ENCODE measurements around the gene PHF12.

PHF12 gene

DNA sequence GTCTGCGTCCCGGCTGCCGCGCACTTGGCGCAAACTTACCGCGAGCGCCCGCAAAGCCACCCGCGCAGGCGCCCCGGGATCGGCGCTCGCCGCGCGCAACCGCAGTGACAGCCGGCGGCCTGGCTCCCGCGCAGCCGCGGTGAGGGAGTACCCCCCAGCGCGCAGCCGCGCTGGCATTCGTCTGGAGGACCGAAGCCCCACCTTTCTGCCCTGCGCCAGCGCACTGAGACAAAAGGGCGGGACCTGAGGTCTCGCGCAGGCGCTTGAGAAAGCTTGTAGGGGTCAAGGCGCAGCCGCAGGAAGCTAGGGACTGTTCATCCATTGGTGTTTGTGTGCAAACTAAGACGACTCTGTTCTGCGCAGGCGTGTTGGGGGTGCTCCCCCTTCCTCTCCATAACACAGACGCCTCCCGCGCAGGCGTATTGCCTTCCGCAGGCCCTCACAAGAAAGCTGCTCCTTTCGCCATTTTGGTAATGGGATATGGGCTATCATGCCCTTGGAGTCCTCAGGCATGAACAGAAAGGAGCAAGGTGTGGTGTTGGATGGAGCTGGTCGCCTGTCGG, at the start of gene PHF12:
Gene PHF12, minus strand, starts transcription at position 91 of the 563 bp plus-strand sequence. CDS start 558 bp downstream, outside the sequence.
- DNase-seq = peak; percentile 99

GRCh38 chr17:29000973-29001372, 49.7 kb upstream of the PHF12 start:
- no peak for DNase-seq

DNA sequence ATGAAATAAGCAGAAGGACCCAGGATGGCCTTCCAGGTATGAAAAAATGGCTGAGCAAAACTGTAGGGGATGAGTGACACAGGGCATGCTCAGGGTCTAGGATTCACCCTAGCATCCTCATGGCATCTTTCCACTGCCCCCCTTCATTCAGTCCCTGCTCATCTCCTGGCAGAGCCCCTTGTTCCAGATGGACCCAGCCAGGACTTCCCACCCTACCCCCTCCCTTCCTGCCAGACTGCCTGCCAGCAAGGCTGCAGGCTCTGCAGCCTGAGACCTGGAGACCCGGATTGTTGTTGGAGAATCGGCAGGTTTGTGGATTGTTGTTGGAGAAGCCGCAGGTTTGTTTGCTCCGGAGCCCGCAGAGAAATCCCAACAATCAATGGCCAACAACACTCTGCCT, 47.9 kb upstream of the PHF12 start:
- no peak for DNase-seq

DNA sequence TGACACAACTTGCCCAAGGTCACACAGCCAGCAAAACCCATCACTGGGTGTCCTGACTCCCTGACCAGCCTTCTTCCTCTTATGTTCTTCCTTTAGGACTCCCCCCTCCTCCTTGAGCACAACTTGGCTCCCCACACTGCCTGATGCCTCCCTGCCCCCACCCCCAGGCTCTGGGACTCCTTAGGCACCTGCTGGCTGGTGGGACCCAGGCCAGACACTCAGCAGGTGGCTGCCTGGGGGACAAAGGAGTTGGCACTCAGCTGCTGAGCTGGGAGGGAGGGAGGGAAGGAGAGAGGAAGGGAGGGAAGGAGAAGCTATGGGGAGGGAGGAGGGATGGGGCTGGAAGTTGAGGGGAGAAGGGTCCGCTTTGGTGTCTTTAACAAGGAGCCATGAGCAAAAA, 46.5 kb upstream of the PHF12 start:
- DNase-seq = no peak

DNA sequence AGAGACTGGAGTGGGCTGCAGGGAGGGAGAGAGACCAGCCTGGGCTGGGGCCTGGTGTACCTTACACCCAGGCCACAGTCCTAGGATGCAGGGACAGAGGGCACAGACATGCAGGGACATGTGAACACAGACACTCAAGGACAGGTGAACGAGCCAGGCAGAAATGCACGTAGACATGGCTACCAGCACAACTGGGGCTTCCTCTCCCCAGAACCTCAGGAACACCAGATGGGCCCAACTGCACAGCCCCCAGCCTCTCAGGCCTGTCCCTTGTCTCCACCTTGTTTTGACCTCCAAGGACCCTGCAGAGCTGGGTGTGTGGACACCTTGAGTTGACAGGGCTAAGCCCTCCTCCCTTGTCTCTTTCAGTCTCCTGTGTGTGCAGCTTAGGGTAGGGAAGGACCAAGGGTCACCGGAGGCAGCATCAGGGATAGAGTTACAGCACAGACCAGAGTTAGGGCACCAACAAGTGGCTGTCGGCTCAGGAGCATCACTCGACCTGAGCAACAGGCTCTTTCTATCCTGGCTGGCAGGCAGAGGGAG, 45.3 kb upstream of the PHF12 start:
- DNase-seq = no peak

DNA sequence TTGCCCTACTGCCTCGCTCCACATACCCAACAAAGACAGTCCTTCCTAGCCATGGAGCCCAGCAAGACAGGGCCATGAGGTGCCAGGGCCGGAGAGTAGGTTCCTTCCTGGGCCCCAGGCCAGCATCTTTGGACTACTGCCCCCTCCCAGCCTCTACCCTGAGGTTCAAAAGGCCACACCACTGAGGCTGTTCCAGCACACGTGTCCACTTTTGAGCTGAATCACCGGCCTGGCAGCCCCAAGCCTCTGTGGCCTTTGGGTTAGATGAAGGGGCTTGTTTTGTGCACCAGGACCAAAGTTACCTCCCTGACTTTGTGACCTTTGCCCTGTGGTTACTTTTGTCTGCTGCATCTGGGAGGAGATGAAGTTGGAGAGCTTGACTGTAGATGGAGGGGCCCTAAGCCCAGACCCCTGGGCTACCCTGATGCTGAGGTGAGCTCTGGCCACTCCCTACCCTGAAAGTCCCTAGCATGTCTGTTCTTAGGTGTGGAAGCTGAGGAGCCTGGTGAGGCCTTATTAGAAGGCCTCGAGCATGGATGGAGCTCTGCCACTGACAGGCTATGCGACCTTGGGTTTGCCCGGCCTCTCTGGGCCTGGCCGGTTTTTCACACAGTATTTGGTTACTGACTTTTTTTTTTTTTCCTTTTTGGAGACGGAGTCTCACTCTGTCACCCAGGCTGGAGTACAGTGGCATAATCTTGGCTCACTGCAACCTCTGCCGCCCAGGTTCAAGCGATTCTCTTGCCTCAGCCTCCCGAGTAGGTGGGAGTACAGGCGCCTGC, 42.5 kb upstream of the PHF12 start:
- no peak for DNase-seq

- DNase-seq = no peak
Observed at GRCh38 chr17:28992625-28993600, 41.6 kb upstream of the PHF12 start.

DNA sequence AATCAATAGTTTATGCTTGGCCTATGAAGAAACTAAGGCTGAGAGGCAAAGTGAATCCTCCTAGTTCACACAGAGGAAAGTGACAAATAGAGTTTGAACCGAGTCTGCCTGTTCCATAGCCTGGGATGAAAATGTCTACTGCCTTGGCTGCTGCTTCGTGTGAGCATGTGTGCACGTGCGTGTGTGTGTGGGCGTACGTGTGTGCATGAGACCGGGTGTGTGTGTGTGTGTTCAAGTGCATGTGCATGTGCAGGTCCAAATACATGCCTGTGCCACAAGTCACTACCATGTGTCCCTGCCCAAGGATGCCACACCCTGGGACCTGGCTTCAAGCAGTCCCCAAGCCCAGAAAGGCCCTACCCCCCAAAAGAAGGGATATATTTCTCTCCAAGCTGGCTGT, 40.9 kb upstream of the PHF12 start:
- no peak for DNase-seq

- DNase-seq = no peak
Observed at GRCh38 chr17:28991779-28992178, 40.5 kb upstream of the PHF12 start.

- DNase-seq = no peak
Observed at GRCh38 chr17:28989028-28989427, 37.7 kb upstream of the PHF12 start.

- DNase-seq = no peak
Observed at GRCh38 chr17:28988475-28988874, 37.2 kb upstream of the PHF12 start.

DNA sequence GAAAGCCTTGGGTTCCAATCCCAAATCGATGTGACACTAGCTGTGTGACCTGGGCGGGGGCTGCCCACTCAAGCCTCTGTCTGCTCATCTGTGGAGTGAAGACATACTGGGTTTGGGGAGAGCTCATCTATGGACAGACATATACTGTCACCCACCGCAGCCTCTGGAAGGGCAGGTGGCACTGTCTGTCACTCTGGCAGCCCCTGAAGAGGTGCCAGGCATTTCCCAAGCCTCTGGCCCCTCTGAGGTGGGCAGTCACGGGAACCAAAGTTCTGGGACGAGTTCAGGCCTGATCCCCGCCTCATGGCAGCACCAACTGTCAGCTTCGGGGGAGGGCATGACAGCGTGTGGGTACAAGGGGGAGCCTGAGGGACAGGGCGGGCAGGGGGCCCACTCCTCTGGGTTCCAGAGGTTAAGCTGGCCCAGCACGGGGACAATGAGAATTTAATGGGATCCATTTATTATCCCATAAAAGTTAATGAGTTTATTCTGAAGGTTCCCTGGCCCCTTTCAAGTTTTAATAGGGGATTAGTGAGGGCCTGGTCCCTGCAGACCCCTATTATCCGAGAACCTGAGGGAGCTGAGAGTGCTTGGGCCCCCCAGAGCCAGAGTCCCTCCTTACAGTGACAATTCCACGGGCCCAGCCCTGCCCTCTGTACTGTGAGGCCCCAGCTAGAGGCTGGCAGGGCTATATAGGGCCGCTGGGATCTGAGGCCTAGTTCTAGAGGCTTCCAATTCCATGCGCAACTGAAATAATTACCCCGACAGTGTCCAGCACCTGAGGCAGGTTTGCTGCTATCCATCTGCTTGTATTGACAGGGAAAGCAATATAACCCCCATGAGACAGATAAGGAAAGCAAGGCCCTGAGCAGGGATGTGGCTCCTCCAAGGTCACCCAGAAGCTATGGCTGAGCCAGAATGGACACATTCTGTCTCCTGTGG, 35.7 kb upstream of the PHF12 start:
- DNase-seq = no peak

GRCh38 chr17:28985950-28986713, 34.8 kb upstream of the PHF12 start:
- no peak for DNase-seq

GRCh38 chr17:28983286-28984230, 32.2 kb upstream of the PHF12 start:
- DNase-seq = no peak

DNA sequence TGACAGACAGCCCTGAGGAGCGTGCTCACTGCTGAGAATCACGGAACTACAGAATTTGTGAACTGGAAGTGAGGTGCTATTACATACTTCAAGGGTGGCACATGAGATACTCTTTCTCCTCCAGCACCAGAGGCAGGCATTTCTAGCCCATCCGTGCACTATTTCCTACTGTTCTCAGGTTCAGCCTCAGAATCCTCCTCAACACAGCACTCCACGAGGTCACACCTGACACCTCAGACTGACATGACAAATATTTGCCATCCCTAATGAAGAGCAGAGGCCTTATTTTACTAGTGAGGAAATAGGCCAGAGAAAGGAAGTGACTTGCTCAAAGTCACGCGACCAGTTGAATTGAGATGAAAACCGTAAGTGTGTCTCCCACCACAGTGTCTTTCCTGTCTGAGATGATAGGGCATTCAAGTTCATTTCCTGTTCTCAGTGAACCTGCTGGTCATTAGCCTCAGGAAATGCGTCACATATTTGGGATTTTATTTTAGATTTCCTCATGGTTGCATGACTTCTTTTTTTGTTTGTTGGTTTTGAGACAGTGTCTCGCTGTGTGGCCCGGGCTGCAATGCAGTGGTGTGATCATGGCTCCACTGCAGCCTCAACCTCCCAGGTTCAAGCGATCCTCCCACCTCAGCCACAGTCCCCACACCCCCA, 30.9 kb upstream of the PHF12 start:
- peak; percentile 35 for DNase-seq

DNA sequence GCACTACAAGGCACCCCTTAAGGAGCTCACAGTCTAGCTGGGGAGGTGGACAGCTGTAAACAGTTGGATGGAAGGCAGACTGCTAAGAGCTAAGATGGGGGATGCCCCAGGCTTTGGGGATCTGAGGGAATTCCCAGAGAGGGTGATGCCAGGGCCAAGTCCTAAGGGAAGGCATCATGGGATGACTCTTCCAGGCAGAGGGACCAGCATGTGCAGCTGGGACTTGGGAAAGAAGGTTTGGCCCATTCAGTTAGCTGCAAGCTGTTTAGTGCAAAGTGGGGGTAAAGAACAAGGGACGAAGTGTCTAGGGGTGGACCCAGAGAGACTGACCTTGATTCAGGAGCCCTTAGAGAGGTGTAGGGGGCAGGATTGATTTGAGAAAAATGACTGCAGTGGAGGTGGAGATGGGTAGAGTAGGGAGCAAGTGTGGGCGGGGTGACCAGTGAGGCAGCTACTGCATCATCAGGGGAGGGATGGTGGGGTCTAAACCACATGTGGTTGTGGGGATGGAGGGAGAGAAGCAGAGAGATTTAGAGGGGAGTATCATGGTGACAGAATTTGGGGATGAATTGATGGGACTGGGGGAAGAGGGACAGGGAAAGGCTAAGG, 27.1 kb upstream of the PHF12 start:
- no peak for DNase-seq

GRCh38 chr17:28977659-28978355, 26.5 kb upstream of the PHF12 start:
- DNase-seq = no peak

DNA sequence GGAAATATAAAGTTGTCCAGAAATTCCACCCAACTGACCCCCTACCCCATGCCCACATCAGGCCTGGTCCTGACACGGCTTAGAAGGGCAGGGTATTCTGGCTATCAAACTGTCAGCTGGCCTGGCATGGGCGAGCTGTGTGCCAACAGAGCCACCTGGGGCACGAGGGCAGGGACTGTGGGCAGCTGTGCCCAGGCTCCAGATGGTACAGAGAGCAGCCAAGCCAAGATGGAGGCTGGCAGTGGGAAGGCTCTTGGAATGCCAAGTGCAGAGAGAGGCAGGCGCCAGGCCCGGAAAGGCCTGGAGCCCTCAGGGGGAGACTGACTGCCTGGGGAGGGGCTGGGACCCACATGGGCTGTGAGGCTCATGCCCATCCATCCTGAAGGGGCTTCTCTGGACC, 24.3 kb upstream of the PHF12 start:
- no peak for DNase-seq

Measured in SIG-M5 (cell line).